ENCODE measurements around the gene GIMAP2. TPM values are rescaled to one million over a fixed set of nuclear protein-coding genes. Genes with fewer than 3 reads are reported as not detected.

Gene GIMAP2
- total and polyA plus RNA-seq, 12 donors, result 2.1 to 17.5 (median 4.8) TPM

DNA sequence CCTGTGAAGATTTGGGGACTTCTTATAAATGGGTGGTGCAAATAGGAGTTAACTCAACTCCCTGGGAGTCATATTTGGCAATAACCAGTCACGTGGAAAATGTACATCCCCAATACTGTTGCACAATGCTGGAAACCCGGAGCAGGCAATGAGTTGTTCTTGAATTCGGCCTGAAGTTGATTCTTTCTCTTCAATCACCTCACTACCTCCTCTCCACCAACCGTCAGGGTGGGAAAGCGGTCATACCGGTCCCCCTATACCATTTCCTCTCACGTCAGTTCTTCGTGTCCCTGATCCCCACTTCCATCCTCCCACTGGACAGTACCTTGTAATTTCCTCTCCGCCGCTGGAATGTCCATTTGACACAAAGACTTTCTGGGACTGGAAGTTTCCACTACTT is 54.5 kb downstream of the GIMAP2 start:
- TF ChIP-seq, protein P1, sequence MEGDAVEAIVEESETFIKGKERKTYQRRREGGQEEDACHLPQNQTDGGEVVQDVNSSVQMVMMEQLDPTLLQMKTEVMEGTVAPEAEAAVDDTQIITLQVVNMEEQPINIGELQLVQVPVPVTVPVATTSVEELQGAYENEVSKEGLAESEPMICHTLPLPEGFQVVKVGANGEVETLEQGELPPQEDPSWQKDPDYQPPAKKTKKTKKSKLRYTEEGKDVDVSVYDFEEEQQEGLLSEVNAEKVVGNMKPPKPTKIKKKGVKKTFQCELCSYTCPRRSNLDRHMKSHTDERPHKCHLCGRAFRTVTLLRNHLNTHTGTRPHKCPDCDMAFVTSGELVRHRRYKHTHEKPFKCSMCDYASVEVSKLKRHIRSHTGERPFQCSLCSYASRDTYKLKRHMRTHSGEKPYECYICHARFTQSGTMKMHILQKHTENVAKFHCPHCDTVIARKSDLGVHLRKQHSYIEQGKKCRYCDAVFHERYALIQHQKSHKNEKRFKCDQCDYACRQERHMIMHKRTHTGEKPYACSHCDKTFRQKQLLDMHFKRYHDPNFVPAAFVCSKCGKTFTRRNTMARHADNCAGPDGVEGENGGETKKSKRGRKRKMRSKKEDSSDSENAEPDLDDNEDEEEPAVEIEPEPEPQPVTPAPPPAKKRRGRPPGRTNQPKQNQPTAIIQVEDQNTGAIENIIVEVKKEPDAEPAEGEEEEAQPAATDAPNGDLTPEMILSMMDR (IDR thresholded peaks at IDR 0.05), result no peak
- 63 to 65% methylated on average over 10 of the region's 10 CpGs for WGBS, 2 donors
- intact Hi-C loops (cut with DNase I), result loop anchor here in 3 of 10 donors (5.0 to 10.0 kb wide), 3 partner anchors 53 to 288 kb away; partner anchors contain the start of genes GIMAP2 (in 1 of the 3) and GIMAP8 (in 1 of the 3)
- Histone ChIP-seq H3K9me3 (no peaks in the 10 kb centered on the region), H3K27me3 (no peaks in the 10 kb centered on the region), H3K36me3 (peaks cover 0 to 51% (median 11%) of the 10 kb centered on the region in 9 donors), H3K4me3 (peak overlapping the region in 9 of 10 donors; percentile 5 to 68 (median 61)), H3K27ac (peak overlapping the region; percentile 19 to 93 (median 88)), H3K4me1 (peaks cover 8 to 64% (median 56%) of the 10 kb centered on the region in 9 donors)
- ATAC-seq, result peak in 4 of 8 donors; percentile 39 to 71 (median 55)
- DNase-seq, result no peak

DNA sequence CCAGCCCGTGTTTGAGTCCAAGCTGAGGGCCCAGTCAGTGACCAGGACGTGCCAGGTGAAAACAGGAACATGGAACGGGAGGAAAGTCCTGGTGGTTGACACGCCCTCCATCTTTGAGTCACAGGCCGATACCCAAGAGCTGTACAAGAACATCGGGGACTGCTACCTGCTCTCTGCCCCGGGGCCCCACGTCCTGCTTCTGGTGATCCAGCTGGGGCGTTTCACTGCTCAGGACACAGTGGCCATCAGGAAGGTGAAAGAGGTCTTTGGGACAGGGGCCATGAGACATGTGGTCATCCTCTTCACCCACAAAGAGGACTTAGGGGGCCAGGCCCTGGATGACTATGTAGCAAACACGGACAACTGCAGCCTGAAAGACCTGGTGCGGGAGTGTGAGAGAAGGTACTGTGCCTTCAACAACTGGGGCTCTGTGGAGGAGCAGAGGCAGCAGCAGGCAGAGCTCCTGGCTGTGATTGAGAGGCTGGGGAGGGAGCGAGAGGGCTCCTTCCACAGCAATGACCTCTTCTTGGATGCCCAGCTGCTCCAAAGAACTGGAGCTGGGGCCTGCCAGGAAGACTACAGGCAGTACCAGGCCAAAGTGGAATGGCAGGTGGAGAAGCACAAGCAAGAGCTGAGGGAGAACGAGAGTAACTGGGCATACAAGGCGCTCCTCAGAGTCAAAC is 56.9 kb downstream of the GIMAP2 start:
- no peak for ATAC-seq
- Histone ChIP-seq H3K4me3 (peak overlapping the region in 2 of 10 donors; percentile 6 to 15), H3K9me3 (no peaks in the 10 kb centered on the region), H3K27me3 (no peaks in the 10 kb centered on the region), H3K36me3 (peaks cover 0 to 51% (median 11%) of the 10 kb centered on the region in 9 donors), H3K27ac (peak overlapping the region in 7 of 10 donors; percentile 31 to 90 (median 85)), H3K4me1 (peaks cover 8 to 65% (median 55%) of the 10 kb centered on the region in 9 donors)
- intact Hi-C loops (cut with DNase I), result loop anchor here in 3 of 10 donors (5.0 to 10.0 kb wide), 3 partner anchors 55 to 290 kb away; partner anchors contain the start of genes GIMAP2 (in 1 of the 3) and GIMAP8 (in 1 of the 3)
- WGBS, 2 donors, result 77 to 95% methylated on average over 14 of the region's 14 CpGs
- TF ChIP-seq, protein P1 (IDR thresholded peaks at IDR 0.05), result no peak
- no peak for DNase-seq

Other genes starting within 250 kb of the GIMAP2 start
- gene GIMAP8, start 235.1 kb upstream of the GIMAP2 start, total RNA-seq, result 10 to 100 TPM; 13.4 to 39.4 (median 16.2) TPM
- gene GIMAP8, start 235.1 kb upstream of the GIMAP2 start, polyA plus RNA-seq, result 10 to 100 TPM; 19.2 to 19.5 TPM
- gene GIMAP7, start 170.8 kb upstream of the GIMAP2 start, total RNA-seq, result 10 to 100 TPM in 6 of 10 donors, 1 to 10 TPM in 4; 7.5 to 41.2 (median 19.6) TPM
- gene GIMAP7, start 170.8 kb upstream of the GIMAP2 start, polyA plus RNA-seq, result 10 to 100 TPM; 43.9 to 77.5 TPM
- 10 to 100 TPM; 19.7 to 68.6 (median 31.0) TPM for gene GIMAP4, start 118.3 kb upstream of the GIMAP2 start, total RNA-seq
- 10 to 100 TPM; 39.0 to 50.8 TPM for gene GIMAP4, start 118.3 kb upstream of the GIMAP2 start, polyA plus RNA-seq
- 10 to 100 TPM; 13.7 to 42.9 (median 25.5) TPM for gene GIMAP6, start 53.3 kb upstream of the GIMAP2 start, total RNA-seq
- gene GIMAP6, start 53.3 kb upstream of the GIMAP2 start, polyA plus RNA-seq, result 10 to 100 TPM; 20.2 to 24.3 TPM
- 10 to 100 TPM in 1 of 10 donors, 1 to 10 TPM in 9; 2.4 to 11.2 (median 4.3) TPM for gene GIMAP1, start 30.9 kb downstream of the GIMAP2 start, total RNA-seq
- 10 to 100 TPM in 1 of 2 donors, 1 to 10 TPM in 1; 8.4 to 11.0 TPM for gene GIMAP1, start 30.9 kb downstream of the GIMAP2 start, polyA plus RNA-seq
- gene GIMAP5, start 51.7 kb downstream of the GIMAP2 start, total RNA-seq, result 10 to 100 TPM in 7 of 10 donors, 1 to 10 TPM in 3; 6.5 to 27.2 (median 11.8) TPM
- gene GIMAP5, start 51.7 kb downstream of the GIMAP2 start, polyA plus RNA-seq, result 10 to 100 TPM; 22.9 to 35.0 TPM
- 100 to 1,000 TPM in 2 of 10 donors, 10 to 100 TPM in 8; 19.6 to 149 (median 52.6) TPM for gene TMEM176B, start 114.7 kb downstream of the GIMAP2 start, total RNA-seq
- 10 to 100 TPM; 15.9 to 24.8 TPM for gene TMEM176B, start 114.7 kb downstream of the GIMAP2 start, polyA plus RNA-seq
- gene TMEM176A, start 115.1 kb downstream of the GIMAP2 start, total RNA-seq, result 10 to 100 TPM; 12.1 to 86.6 (median 22.2) TPM
- 10 to 100 TPM; 16.8 to 19.2 TPM for gene TMEM176A, start 115.1 kb downstream of the GIMAP2 start, polyA plus RNA-seq
- 1 to 10 TPM in 1 of 10 donors, under 1 TPM in 7, not detected in 2; 0.09 to 1.2 (median 0.37) TPM for gene AOC1, start 166.8 kb downstream of the GIMAP2 start, total RNA-seq
- gene AOC1, start 166.8 kb downstream of the GIMAP2 start, polyA plus RNA-seq, result under 1 TPM in 1 of 2 donors, not detected in 1; 0.04 TPM